HepG2 (cell line): ENCODE results near the gene CBX2. TPM values are rescaled to one million over a fixed set of nuclear protein-coding genes. Genes with fewer than 3 reads are reported as not detected.

Experiments
- KLF15 ChIP-seq: sonication (generic); formaldehyde crosslinking; IDR thresholded peaks from 2 replicates; pipeline ENCODE4 v1.8.1; 2023; ENCODE audit warnings: borderline replicate concordance, mild to moderate bottlenecking, inconsistent platforms, missing genetic modification reagents, mixed read lengths
- NFKBIZ ChIP-seq: IDR thresholded peaks from 2 replicates; pipeline ENCODE4 v1.6.1; 2018; ENCODE audit warnings: missing genetic modification reagents, missing compliant biosample characterization
- SMAD3 ChIP-seq: sonication (generic); formaldehyde crosslinking; IDR thresholded peaks from 2 replicates; pipeline ENCODE4 v1.4.0; 2020; ENCODE audit warnings: missing genetic modification reagents
- ZNF121 ChIP-seq: sonication (generic); formaldehyde crosslinking; IDR thresholded peaks from 2 replicates; pipeline ENCODE4 v1.5.0; 2020; ENCODE audit warnings: mild to moderate bottlenecking, missing genetic modification reagents
- ZSCAN9 ChIP-seq: IDR thresholded peaks from 2 replicates; pipeline ENCODE4 v1.6.1; 2016; ENCODE audit warnings: borderline replicate concordance
- polyA plus RNA-seq, 8 experiments: library from polyadenylated mRNA; depleted of rRNA in 3 of 8; stranded (reverse) in 7 of 8; unstranded in 1 of 8; fragments of >200 nt; fragmentation: Illumina TruSeq in 4 of 8; extraction: Trizol in 4 of 8; gene quantifications; 2 replicates each; pipeline versions ENCODE4 v1.2.1 to v1.2.3, GENCODE V29; 2011 to 2016; ENCODE audit warnings: low read depth in 4 of 8, missing spikeins in 1 of 8, mixed read lengths in 1 of 8; ENCODE audit not compliant: insufficient read depth in 1 of 8
- total RNA-seq, 5 experiments: library from RNA; depleted of rRNA; stranded (reverse); fragments of >200 nt; fragmentation: Illumina TruSeq; extraction: Trizol; gene quantifications; 2 replicates each; pipeline ENCODE4 v1.2.3, GENCODE V29; 2016; ENCODE audit warnings: low read depth in 1 of 5
- TF ChIP-seq, protein P1 (sequence below): IDR thresholded peaks from 2 replicates; pipeline ENCODE4 v1.6.1; 2016; ENCODE audit warnings: low read depth, missing genetic modification reagents, missing compliant biosample characterization
- TF ChIP-seq, protein P2 (sequence below): sonication (generic); formaldehyde crosslinking; conservative IDR thresholded peaks from 2 replicates; pipeline ENCODE4 v1.4.0; 2020; ENCODE audit warnings: missing genetic modification reagents
- TF ChIP-seq, protein P3 (sequence below): sonication (generic); formaldehyde crosslinking; IDR thresholded peaks from 2 replicates; pipeline ENCODE4 v1.5.0; 2020; ENCODE audit warnings: mild to moderate bottlenecking, missing genetic modification reagents, borderline replicate concordance
- TF ChIP-seq, protein P4 (sequence below): sonication (generic); formaldehyde crosslinking; IDR thresholded peaks from 2 replicates; pipeline ENCODE4 v1.8.0; 2022; ENCODE audit warnings: missing genetic modification reagents, mild to moderate bottlenecking, borderline replicate concordance
- TF ChIP-seq, protein P5 (sequence below): sonication (generic); formaldehyde crosslinking; IDR thresholded peaks from 2 replicates; pipeline ENCODE4 v1.4.0; 2020; ENCODE audit warnings: mild to moderate bottlenecking, low read depth, missing genetic modification reagents

CBX2 gene
- total and polyA plus RNA-seq, 2 of the 13 experiments (the other 11 are each of a cell fraction or from before 2014, with no cell fraction given), result 14.5 to 31.1 TPM

DNA sequence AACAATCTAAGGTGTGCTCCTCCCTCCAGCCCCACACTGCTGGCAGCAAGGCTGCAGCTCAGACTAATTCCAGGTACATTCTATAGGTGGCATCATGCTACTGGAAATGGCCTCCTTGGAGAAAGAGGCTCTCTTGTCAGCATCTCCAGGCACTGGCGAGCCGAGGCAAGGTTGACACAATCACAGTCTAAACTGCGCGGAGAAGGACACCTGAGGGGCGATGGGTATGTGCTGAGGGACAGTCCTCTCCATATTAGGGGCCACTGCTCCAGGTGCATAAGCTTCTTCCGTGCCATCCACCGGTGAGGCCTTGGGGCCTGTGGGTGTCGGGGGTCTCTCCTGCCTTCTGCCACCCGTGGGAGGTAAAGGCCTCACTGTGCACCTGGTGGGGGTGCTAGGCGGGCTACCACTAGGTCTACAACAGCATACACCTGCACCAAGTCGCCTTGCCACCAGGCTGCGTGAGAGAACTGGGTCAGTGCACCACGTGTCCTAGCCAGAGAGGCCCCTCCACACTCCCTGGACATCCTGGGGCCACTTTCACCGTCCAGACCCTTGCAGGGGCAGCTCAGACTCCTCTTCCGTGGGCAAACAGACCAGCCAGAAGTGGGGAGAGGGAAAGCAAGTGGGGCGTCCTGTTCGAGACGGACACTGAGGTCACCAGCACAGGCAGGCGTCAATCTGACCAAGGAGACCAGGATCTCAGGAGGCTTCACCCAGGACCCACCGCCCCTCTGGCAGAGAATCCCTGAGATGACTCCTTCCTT, 31.0 kb downstream of the CBX2 start (continued):
- TF ChIP-seq, protein P1, sequence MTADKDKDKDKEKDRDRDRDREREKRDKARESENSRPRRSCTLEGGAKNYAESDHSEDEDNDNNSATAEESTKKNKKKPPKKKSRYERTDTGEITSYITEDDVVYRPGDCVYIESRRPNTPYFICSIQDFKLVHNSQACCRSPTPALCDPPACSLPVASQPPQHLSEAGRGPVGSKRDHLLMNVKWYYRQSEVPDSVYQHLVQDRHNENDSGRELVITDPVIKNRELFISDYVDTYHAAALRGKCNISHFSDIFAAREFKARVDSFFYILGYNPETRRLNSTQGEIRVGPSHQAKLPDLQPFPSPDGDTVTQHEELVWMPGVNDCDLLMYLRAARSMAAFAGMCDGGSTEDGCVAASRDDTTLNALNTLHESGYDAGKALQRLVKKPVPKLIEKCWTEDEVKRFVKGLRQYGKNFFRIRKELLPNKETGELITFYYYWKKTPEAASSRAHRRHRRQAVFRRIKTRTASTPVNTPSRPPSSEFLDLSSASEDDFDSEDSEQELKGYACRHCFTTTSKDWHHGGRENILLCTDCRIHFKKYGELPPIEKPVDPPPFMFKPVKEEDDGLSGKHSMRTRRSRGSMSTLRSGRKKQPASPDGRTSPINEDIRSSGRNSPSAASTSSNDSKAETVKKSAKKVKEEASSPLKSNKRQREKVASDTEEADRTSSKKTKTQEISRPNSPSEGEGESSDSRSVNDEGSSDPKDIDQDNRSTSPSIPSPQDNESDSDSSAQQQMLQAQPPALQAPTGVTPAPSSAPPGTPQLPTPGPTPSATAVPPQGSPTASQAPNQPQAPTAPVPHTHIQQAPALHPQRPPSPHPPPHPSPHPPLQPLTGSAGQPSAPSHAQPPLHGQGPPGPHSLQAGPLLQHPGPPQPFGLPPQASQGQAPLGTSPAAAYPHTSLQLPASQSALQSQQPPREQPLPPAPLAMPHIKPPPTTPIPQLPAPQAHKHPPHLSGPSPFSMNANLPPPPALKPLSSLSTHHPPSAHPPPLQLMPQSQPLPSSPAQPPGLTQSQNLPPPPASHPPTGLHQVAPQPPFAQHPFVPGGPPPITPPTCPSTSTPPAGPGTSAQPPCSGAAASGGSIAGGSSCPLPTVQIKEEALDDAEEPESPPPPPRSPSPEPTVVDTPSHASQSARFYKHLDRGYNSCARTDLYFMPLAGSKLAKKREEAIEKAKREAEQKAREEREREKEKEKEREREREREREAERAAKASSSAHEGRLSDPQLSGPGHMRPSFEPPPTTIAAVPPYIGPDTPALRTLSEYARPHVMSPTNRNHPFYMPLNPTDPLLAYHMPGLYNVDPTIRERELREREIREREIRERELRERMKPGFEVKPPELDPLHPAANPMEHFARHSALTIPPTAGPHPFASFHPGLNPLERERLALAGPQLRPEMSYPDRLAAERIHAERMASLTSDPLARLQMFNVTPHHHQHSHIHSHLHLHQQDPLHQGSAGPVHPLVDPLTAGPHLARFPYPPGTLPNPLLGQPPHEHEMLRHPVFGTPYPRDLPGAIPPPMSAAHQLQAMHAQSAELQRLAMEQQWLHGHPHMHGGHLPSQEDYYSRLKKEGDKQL (CRISPR knock-in tag), result no peak
- TF ChIP-seq SMAD3 (CRISPR knock-in tag), result peak; percentile 68; the same call in 1 of the 2 replicates
- TF ChIP-seq, protein P2, sequence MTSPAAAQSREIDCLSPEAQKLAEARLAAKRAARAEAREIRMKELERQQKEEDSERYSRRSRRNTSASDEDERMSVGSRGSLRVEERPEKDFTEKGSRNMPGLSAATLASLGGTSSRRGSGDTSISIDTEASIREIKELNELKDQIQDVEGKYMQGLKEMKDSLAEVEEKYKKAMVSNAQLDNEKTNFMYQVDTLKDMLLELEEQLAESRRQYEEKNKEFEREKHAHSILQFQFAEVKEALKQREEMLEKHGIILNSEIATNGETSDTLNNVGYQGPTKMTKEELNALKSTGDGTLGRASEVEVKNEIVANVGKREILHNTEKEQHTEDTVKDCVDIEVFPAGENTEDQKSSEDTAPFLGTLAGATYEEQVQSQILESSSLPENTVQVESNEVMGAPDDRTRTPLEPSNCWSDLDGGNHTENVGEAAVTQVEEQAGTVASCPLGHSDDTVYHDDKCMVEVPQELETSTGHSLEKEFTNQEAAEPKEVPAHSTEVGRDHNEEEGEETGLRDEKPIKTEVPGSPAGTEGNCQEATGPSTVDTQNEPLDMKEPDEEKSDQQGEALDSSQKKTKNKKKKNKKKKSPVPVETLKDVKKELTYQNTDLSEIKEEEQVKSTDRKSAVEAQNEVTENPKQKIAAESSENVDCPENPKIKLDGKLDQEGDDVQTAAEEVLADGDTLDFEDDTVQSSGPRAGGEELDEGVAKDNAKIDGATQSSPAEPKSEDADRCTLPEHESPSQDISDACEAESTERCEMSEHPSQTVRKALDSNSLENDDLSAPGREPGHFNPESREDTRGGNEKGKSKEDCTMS (CRISPR knock-in tag), result no peak
- TF ChIP-seq ZNF121, result no peak
- TF ChIP-seq, protein P3, sequence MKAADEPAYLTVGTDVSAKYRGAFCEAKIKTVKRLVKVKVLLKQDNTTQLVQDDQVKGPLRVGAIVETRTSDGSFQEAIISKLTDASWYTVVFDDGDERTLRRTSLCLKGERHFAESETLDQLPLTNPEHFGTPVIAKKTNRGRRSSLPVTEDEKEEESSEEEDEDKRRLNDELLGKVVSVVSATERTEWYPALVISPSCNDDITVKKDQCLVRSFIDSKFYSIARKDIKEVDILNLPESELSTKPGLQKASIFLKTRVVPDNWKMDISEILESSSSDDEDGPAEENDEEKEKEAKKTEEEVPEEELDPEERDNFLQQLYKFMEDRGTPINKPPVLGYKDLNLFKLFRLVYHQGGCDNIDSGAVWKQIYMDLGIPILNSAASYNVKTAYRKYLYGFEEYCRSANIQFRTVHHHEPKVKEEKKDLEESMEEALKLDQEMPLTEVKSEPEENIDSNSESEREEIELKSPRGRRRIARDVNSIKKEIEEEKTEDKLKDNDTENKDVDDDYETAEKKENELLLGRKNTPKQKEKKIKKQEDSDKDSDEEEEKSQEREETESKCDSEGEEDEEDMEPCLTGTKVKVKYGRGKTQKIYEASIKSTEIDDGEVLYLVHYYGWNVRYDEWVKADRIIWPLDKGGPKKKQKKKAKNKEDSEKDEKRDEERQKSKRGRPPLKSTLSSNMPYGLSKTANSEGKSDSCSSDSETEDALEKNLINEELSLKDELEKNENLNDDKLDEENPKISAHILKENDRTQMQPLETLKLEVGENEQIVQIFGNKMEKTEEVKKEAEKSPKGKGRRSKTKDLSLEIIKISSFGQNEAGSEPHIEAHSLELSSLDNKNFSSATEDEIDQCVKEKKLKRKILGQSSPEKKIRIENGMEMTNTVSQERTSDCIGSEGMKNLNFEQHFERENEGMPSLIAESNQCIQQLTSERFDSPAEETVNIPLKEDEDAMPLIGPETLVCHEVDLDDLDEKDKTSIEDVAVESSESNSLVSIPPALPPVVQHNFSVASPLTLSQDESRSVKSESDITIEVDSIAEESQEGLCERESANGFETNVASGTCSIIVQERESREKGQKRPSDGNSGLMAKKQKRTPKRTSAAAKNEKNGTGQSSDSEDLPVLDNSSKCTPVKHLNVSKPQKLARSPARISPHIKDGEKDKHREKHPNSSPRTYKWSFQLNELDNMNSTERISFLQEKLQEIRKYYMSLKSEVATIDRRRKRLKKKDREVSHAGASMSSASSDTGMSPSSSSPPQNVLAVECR (CRISPR knock-in tag), result peak; percentile 51; the same call in 1 of the 2 replicates
- TF ChIP-seq ZSCAN9 (CRISPR knock-in tag), result no peak
- TF ChIP-seq NFKBIZ (CRISPR knock-in tag), result 0 out of 2 replicates have a peak, but pooled peaks have one; percentile 48
- TF ChIP-seq KLF15, result no peak
- TF ChIP-seq, protein P4, sequence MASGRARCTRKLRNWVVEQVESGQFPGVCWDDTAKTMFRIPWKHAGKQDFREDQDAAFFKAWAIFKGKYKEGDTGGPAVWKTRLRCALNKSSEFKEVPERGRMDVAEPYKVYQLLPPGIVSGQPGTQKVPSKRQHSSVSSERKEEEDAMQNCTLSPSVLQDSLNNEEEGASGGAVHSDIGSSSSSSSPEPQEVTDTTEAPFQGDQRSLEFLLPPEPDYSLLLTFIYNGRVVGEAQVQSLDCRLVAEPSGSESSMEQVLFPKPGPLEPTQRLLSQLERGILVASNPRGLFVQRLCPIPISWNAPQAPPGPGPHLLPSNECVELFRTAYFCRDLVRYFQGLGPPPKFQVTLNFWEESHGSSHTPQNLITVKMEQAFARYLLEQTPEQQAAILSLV (CRISPR knock-in tag), result peak; percentile 82; the same call in 1 of the 2 replicates
- TF ChIP-seq, protein P5, sequence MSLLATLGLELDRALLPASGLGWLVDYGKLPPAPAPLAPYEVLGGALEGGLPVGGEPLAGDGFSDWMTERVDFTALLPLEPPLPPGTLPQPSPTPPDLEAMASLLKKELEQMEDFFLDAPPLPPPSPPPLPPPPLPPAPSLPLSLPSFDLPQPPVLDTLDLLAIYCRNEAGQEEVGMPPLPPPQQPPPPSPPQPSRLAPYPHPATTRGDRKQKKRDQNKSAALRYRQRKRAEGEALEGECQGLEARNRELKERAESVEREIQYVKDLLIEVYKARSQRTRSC, result no peak
